Ureter (tissue), 1 donor: ENCODE measurements around the gene HS2ST1. TPM values are rescaled to one million over a fixed set of nuclear protein-coding genes. Genes with fewer than 3 reads are reported as not detected.
"Not testable (repeated sequence)": the region's sequence is repeated elsewhere in the genome, so short reads cannot be mapped to it uniquely, and the experiment has no call there.

Source experiments
- DNase-seq: peaks from one replicate; pipeline ENCODE4 v3.0.0-alpha.2; 2020; ENCODE audit warnings: low spot score
- total RNA-seq: library from RNA; stranded (reverse); gene quantifications from one replicate; pipeline ENCODE4 v1.2.4, GENCODE V29; 2023
- donor health status: DM: yes; HTN: yes; CAD: no.

The HS2ST1 gene
- total RNA-seq, 1 donor from 2014 or later: 25.6 TPM

GRCh38 chr1:86970938-86971337 lies 56.5 kb downstream of the HS2ST1 start:
- no peak for DNase-seq

DNA sequence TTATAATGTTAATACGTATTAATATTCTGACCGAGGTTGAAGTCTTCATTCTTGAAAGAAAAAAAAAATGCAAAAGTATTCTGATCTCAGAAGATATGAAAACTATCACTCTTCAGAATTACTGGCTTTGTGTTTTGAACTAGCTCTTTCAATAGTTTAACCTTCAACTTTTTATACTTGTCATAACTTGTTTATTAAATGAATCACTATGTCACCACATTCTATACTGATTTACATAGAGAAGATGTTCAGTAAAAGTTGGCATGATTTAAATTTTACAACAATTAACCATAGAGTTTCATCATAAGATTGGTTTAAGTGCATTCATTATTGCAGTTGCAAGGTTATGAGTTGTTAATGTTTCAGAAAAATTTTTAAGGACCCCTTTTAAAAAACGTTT lies 57.3 kb downstream of the HS2ST1 start:
- no peak for DNase-seq

GRCh38 chr1:86972262-86972661 lies 57.8 kb downstream of the HS2ST1 start:
- DNase-seq: no peak

GRCh38 chr1:86975993-86976550 lies 61.6 kb downstream of the HS2ST1 start:
- DNase-seq: no peak

DNA sequence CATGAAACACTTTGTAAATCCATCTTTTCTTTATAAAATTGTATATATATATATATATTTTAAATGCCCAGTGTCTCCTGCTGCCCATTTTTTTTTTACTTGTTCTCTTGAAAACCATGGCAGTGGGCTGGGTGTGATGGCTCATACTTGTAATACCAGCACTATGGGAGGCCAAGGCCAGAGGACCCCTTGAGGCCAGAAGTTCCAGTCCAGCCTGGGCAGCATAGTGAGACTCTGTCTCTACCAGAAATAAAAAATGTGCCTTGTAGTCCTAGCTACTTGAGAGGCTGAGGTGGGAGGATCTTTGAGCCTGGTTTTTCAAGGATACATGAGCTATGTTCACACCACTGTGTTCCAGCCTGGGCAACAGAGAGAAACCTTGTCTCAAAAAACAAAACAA lies 62.2 kb downstream of the HS2ST1 start:
- DNase-seq: no peak

GRCh38 chr1:86981482-86982213 lies 67.2 kb downstream of the HS2ST1 start:
- DNase-seq: no peak

- not testable (repeated sequence) for DNase-seq
These were observed 69.2 kb downstream of the HS2ST1 start for GRCh38 chr1:86983677-86984076.

DNA sequence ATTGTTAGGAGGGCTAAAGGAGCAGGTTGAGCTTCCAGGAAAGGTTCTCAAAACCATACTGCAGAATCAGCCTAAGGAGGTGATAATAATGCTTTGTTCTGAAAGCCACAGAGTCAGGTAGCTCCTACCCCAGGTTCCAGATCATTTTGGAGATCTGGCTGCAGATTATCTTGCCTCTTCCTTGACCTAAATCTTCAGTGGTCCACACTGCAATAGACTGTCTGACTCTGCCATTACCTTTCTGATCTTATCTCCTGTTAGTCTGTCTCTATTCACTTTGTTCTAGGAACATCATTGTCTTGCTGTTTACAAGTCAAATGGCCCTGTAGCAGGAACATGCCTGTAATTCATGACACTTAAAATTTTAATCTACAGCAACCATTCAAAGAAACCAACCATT lies 73.0 kb downstream of the HS2ST1 start:
- DNase-seq: no peak

- no peak for DNase-seq
These were observed 74.4 kb downstream of the HS2ST1 start for GRCh38 chr1:86988835-86989234.

GRCh38 chr1:86989690-86990089 lies 75.3 kb downstream of the HS2ST1 start:
- not testable (repeated sequence) for DNase-seq

- DNase-seq: no peak
These were observed 76.4 kb downstream of the HS2ST1 start for GRCh38 chr1:86990826-86991225.

GRCh38 chr1:86991549-86992186 lies 77.2 kb downstream of the HS2ST1 start:
- DNase-seq: no peak

DNA sequence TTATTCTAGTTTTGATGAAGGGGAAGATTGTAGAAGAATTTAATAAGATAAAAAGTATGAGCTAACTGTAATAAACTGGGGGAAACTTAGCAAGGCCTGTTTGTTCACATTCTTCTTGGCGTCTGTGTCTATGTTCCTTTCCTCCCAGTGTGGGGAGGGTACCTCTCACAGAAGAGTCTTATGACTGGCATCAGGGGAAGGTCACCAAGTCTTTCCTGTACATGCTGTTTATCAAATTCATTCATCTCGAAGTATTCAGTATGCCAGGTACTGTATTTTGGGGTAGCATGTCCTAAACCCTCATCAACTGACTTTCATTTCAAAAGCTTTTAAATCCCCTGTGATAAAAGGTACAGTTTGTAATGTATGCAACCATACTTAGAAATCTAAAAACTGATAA lies 78.4 kb downstream of the HS2ST1 start:
- DNase-seq: no peak

DNA sequence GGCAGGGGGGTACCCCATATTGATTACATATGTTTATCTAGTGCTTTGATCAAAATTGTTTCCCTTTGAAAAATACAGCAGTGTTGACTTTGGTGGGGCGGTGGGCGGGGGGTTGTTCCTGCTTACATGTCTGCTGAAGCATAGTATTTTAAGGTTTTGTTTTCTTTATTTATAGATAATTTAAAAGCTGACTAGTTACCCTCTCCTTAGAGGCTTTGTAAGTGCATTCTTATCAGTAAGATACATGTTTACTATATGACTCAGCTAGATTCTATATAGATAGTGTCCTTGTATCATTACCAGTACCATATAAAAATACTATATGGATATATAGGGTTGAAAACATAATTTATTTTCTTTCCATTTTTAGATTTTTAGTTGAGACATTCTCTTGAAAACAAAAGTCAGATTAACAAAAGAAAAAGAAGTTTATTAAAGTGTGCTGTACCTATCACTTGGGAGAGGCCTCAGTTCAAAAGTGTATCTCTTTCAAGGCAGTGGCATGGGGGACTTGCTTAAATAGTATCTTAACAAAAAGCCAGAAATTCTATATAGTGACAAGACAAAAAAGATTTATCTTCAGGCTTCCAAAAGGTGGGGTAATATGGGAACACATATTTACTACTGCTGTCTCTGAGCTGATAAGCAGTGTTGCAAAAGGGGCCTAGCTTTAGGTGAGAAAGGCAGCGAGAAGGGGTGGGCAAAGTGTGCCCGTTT lies 79.0 kb downstream of the HS2ST1 start:
- DNase-seq: no peak

DNA sequence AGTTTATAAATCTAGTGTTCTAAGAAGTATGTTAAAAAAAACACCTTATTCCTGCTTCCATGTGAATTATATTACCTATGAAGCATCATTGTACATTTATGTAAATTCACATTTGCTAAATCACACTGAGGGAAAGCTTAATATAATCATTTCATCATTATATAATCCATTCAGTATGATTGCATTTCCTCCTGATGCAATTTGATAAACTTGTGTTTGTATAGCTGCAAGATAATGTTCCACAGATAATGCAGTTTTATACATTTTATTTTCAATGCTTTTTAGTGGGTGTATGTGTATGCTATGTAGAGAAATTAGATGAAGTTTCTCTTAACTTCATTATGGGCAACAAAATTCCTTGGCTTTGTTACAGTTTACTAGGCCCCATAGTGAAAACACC lies 79.6 kb downstream of the HS2ST1 start:
- no peak for DNase-seq

DNA sequence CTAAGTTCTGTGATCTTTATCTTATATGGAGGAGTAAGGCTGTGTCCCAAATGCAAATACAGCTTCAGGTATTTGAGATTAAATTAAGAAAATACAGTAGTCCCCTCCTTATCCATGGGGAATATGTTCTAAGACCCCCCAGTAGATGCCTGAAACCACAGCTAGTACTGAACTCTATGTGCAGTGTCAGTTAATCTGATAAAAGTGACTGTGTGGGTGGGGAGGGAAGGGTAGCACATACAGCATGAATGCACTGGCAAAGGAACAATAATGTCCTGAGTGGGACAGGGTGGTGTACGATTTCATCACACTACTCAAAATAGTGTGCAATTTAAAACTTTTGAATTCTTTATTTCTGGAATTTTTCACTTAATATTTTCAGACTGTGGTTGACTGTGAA lies 83.1 kb downstream of the HS2ST1 start:
- DNase-seq: no peak

GRCh38 chr1:86998280-86998679 lies 83.8 kb downstream of the HS2ST1 start:
- no peak for DNase-seq

DNA sequence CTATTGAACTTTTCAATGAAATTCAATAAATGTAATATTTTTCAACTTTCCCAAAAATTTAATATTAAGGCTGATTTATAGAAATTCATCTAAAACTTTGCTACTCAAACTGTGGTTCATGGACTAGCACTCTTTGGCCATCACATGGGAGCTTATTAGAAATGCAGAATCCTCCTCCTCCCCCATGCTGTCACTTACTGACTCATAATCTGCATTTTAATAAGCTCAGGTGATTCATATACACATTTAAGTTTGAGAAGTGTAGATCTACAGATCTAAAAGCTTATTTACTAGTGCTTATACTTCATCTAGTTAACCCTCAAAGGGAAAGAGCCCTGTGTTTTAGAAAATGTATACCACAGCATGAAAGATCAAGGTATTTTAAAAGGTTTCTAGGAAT lies 84.3 kb downstream of the HS2ST1 start:
- no peak for DNase-seq

- DNase-seq: no peak
These were observed 86.0 kb downstream of the HS2ST1 start for GRCh38 chr1:87000460-87000859.

DNA sequence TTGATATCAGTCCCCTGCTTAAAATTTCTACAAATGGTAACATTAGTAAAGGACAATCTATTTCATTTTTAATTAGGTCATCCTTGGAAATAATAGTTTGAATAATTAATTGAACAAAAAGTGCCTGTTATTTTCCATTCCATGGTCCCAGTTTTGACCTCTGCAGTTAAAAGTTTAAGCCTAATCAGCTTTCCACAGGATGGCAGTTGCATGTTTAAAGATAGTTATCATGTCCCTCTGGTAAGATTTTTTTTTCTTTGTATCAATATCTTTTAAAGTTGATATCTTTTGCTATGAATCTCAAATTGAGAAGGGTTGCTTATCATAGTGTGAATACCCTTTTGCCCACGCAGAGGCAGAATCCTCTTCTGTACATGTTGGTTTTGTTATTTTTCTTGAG lies 90.4 kb downstream of the HS2ST1 start:
- DNase-seq: no peak

- no peak for DNase-seq
These were observed 92.9 kb downstream of the HS2ST1 start for GRCh38 chr1:87007323-87007722.

DNA sequence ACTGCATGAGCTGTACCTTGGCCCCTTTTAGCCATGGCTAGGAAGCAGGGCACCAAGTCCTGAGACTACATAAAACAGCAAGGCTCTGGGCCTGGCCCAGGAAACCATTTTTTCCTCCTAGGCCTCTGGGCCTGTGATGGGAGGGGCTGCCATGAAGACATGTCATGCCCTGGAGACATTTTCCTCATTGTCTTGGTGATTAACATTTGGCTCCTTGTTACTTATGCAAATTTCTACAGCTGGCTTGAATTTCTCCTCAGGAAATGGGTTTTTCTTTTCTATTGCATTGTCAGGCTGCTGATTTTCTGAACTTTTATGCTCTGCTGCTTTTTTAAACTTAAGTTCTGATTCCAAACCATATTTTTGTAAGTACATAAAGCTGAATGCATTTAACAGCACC lies 99.0 kb downstream of the HS2ST1 start:
- DNase-seq: not testable (repeated sequence)
